Ammon's horn (tissue), 1 donor: ENCODE measurements around the gene GPC1.
A peak's percentile ranks its signal among the peaks of the same experiment; 100 is the strongest.

ENCODE experiments used
- DNase-seq: peaks from one replicate; pipeline ENCODE4 v3.0.0-alpha.2; 2016; ENCODE audit warnings: low spot score

Gene GPC1

GRCh38 chr2:240430595-240430994 is 4.9 kb upstream of the GPC1 start:
- no peak for DNase-seq

GRCh38 chr2:240431271-240431660 is 4.2 kb upstream of the GPC1 start:
- no peak for DNase-seq

DNA sequence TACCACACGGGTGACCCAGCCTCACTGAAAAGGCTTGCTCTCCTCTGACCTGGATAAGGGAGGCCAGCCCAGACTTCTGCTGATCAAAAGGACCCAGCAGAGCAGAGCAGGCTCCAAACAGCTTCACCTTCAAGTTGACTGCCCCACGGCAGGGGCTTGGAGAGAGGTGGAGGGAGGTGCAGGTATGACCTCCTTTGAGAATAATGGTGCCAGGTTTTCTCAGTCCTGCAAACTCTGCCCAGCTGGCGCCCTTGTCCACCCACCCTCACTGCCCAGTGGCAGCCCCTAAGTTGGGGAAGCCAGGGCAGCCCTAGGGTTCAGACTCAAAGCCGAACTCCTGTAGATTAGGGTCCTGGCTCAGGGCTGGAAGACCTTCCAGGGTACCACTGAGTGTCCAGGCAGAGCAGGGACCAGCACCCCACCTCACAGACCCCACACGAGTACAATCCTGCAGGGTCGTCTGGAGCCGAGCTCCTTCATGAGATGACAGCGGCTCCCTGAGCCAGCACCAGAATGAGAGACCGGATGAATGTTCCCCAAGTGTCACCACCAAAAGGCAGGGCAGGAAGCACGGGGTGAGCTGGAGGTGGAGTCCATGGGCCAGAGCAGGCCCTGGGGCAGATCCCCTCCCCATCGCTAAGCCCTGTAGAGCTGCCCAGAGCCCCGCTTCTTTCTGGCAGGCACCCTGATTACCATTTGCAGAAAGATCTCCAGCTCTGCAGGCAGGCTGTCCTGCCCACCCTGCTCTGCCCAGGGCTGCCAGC is 3.6 kb upstream of the GPC1 start:
- DNase-seq: no peak

DNA sequence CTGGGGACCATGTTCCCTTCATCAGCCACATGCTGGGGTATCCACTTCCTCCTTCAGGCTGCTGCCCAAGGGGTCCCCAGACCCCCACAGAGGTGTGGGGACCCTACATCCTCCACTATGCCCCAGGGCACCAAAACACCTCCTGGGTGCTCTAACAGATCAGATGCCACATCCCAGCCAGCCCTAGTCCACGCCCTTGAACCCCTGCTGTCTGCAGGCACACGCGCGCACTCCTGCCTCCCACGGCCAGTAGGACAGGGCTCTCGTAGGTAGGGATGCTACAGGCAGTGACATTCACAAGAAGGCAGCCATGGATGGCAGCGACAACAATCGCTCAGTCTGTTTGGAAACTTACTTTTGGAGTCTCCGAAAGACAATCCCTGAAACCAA is 3.0 kb upstream of the GPC1 start:
- no peak for DNase-seq

DNA sequence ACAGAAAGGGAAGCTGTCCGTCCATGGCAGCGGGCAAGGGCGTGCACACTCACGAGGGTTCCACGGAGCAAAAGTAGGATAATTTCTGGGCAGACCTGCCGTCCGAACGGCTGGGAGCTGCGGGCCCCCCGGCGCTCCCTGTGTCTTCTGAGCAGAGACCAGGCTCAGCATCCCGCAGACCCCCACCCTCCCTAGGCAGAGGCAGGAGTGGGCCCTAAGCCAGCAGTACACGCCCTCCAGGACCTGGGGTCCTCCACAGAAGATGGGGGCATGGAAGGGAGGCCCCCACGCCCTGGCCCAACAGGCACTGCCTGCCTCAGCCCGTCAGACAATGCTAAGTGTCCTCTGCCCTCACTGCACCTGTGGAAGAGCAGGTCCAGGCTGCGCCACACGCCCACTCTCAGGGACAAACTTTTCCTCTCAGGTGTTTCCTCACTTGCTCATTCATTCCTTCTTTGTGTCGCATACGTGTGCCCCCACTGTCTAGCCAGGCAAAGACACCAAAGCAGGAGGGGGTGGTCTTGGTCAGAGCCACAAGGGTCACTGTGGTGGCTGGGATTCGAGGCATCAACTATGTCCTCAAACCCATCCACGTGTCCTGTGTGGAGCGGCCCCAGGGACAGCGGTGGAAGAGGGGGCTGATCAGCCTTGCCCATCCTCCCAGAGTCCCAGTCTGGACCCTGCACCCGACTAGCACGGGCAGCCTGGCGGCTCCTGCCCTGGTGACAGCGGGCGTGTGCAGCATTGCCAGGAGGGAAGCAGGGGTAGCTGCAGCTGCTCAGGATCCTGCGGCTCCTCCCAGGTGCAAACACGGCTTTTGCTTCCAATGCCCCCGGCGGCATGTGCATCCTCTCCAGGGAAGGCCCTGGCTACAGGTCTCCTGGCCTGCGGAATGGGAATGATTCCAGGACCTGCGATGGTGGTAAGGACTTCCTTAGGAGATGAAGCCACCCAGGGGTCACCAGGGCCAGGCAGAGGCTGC is 2.4 kb upstream of the GPC1 start:
- DNase-seq: no peak

GRCh38 chr2:240433973-240434727 is 1.3 kb upstream of the GPC1 start:
- DNase-seq: peak; percentile 64

- DNase-seq: peak; percentile 88
These were observed 571 bp upstream of the GPC1 start for GRCh38 chr2:240434728-240435456.

- DNase-seq: peak; percentile 10
These were observed 652 bp downstream of the GPC1 start for GRCh38 chr2:240435948-240436682.

DNA sequence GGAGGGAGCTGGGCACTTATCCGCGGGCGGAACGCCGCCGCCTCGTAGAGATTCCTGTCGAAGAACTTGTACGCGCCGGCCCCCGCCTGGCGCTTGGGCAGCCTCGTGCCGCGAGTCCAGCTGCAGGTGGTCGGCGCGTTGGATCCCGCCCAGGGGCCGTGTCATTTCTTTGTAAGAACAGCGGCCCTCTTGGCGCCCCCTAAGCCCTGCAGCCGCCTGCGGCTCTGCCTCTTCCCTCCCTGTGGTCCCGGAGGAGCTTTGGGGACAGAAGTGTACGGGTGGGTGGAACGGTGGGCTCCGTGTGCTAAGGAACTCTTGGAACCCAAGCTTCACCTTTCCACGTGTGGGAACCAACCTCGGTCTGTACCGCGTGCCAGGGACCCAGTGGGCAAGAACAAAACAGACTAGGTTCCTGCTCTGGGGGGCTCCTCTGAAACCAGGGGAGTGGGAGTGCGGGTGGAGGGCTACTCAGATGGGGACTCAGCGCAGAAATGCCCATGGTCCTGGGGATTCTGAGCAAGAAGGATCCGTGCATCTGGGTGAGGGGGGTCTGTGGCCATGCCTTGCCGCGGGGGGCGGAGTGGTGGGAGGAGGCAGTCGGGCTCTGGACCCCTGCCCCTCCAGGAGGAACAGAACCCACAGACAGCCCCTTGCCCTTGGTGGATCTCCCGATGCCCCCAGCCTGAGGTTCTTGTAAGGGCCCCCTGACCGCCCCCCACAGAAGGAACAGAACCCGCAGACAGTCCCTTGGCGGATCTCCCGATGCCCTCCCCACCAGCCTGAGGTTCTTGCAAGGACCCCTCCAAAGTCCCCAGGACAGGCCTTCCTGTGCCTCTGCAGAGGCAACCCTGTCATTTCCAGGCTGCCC is 1.5 kb downstream of the GPC1 start:
- peak; percentile 30 for DNase-seq

DNA sequence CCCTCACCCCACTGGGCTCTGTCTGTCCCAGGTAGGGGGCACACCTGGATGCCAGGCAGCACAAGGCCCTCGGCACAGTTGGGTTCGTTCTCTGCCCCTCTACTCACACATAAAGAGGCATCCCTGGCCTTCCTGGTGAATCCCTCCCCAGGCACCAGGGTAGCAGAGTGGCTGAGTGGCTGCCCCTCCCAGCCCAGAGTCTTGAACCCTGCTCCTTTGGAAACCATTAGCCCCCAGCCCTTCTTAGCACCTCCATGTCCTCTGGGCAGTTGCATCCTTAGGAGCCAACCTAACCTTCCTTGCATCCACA is 2.0 kb downstream of the GPC1 start:
- DNase-seq: peak; percentile 7

DNA sequence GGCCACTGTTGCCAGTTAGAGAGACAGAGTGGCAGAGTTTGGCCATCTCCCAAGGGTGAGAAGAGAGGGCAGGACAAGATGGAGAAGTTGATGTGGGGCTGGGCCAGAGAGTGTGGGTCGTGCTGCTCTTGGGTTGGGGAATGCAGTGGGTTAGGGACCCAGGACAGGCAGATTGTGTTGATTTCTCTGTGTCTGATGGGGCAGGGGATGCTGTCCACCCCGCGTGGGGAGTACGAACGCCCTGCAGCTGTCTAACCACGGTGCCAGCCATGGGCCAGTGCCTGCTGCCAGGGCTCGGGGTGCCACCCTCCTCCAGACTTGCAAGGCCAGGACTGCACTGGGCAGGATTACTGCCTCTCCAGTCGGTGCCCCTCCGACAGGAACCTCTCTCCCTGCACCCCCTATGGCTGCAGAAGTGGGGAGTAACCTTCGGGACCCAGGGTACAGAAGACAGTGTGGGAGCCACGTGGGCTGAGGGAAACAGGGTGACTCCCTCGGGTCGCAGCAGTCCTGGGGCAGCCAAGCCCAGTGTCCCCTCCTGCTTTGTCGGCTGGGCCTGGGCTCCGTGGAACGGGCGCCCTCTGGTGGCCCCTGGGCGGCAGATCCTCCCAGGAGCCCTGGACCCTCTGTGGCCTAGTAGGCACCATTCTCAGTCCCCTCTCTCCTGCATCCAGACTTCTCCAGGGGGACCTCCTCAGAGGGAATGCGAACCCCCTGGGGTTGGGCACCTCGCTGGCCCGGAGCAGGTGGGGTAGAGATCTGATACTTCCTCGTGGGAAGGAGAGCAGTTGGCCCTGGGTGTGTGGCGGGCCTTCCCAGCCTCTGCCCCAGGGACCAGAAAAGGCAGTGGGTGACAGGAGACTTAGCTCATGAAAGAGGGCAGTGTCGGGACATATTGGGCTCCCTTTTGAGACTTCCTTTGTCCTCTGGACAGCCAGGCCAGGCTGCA is 2.7 kb downstream of the GPC1 start:
- peak; percentile 87 for DNase-seq

GRCh38 chr2:240438810-240439697 is 3.6 kb downstream of the GPC1 start:
- peak; percentile 33 for DNase-seq

DNA sequence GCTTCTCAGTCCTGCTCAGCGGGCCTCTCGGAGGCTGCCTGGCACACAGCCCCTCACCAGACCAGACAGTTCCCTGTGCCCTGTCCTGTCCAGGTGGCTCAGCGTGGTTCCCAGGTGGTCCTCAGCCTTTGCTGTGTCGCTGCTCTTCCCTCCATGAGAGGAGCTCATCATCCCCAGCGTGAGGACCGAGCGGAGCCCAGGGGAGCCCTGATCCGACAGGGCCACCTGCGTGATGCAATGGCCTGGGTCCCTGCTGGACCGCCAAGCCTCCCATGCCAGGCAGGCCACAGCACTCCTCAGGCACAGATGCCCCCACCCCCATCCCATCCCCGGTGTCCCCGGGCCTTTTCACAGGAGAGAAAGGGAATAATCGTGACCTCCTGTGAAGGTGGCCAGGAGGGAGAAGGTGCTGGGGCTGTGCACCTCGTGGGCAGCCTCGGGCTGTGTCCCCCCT is 4.3 kb downstream of the GPC1 start:
- peak; percentile 16 for DNase-seq

- no peak for DNase-seq
These were observed 4.8 kb downstream of the GPC1 start for GRCh38 chr2:240440251-240440650.

DNA sequence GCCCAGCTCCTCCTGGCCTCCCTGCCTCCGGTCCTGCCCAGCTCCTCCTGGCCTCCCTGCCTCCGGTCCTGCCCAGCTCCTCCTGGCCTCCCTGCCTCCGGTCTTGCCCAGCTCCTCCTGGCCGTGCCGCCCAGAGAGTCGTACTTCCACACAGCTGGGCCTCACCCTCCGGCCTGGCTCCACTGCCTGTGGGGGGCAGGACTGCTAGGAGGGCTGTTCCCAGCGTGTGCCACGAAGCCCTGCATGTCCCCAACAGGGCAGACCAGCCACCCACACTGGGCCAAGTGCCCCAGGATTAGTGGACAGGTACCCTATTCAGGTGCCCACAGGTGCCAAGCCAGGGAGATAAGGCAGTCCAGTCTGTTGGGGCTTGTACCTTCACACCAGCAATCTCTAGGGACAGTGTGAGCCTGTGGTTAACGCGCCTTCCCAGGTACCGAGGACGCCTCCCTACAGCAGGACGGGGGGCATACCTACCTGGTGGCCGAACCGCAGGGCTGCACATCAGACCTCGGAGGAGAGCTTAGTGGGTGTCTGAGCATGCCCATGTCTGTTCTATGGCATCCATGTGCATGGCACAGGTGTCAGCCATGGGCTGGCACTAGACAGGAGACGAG is 5.3 kb downstream of the GPC1 start:
- DNase-seq: no peak

GRCh38 chr2:240441326-240441992 is 6.0 kb downstream of the GPC1 start:
- DNase-seq: no peak

DNA sequence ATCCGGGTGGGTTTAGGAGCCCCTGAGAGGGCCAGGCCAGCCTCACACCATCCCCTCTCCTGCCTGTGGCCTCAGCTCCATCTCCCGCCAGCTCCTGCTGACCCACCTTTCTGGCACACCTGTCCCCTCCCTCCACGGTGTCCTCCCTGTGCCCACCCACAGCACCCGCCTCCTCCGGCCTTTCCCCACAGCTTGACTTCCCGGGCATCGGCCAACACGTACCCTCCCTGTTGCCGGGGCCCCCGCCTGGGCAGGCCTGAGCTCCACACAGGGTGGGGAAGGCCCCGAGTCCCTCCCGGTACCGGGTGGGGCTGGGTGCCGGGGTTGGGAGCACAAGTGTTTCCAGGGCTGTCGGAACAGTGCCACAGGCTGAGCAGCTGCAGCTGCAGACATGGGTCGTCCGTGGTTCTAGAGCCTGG is 6.5 kb downstream of the GPC1 start:
- no peak for DNase-seq
